CD4-positive, alpha-beta T cell (primary cell): Measurements from ENCODE around the gene ABCA2. TPM values are rescaled to one million over a fixed set of nuclear protein-coding genes. Genes with fewer than 3 reads are reported as not detected.

Source experiments
- ATAC-seq: fragments of 200-7000 bp; cut with Tn5 transposase; one replicate; pipeline ENCODE4 v1.10.0; 2022; ENCODE audit warnings: mild to moderate bottlenecking; ENCODE audit not compliant: poor library complexity
- CTCF ChIA-PET: fragments of 350-600 bp; sonication (Branson Sonifier 250); formaldehyde crosslinking; loops from one replicate; lab custom pipeline; 2021; ENCODE audit warnings: antibody characterized with exemption, inconsistent platforms; lab: Charles Lee
- POLR2A ChIA-PET: fragments of 350-600 bp; sonication (Branson Sonifier 250); formaldehyde crosslinking; loops from one replicate; lab custom pipeline; 2021; ENCODE audit warnings: antibody characterized with exemption, inconsistent platforms; lab: Charles Lee
- DNase-seq, 14 experiments: peaks; one replicate each; pipeline ENCODE4 v3.0.0-alpha.2; 2013 to 2020; ENCODE audit warnings: mixed read lengths in 2 of 14
- H3K27ac ChIP-seq, 2 donors: one replicate each; pipeline versions ENCODE4 v1.5.1 to v1.7.0; 2013; ENCODE audit warnings: low read length in 2 of 2, low read depth in 1 of 2, mild to moderate bottlenecking in 1 of 2
- H3K27me3 ChIP-seq, 2 experiments: 1 replicate in 1 of 2; 2 replicates in 1 of 2; pipeline versions ENCODE4 v1.6.1 to v1.7.0; 2013; ENCODE audit warnings: low read length in 2 of 2, control low read depth in 1 of 2, mild to moderate bottlenecking in 1 of 2, moderate library complexity in 1 of 2; ENCODE audit not compliant: insufficient read depth in 2 of 2, control insufficient read depth in 1 of 2
- H3K36me3 ChIP-seq: one replicate; pipeline ENCODE4 v1.6.1; 2013; ENCODE audit warnings: low read length, control low read depth; ENCODE audit not compliant: insufficient read depth
- H3K4me1 ChIP-seq: one replicate; pipeline ENCODE4 v1.6.1; 2013; ENCODE audit warnings: low read length, control low read depth; ENCODE audit not compliant: insufficient read depth
- H3K4me3 ChIP-seq: one replicate; pipeline ENCODE4 v1.5.1; 2013; ENCODE audit warnings: mild to moderate bottlenecking, low read length, moderate library complexity
- H3K9me3 ChIP-seq, 2 experiments: 1 replicate in 1 of 2; 2 replicates in 1 of 2; pipeline versions ENCODE4 v1.6.1 to v1.7.0; 2013; ENCODE audit warnings: low read length in 2 of 2, mild to moderate bottlenecking in 2 of 2, control low read depth in 1 of 2, moderate library complexity in 1 of 2; ENCODE audit not compliant: control insufficient read depth in 1 of 2, insufficient read depth in 1 of 2
- H3K27ac Mint-ChIP-seq: one replicate; pipeline ENCODE4 v1.8.0; 2020; ENCODE audit warnings: mixed read lengths
- H3K27me3 Mint-ChIP-seq: one replicate; pipeline ENCODE4 v1.8.0; 2021; ENCODE audit warnings: mixed read lengths
- H3K36me3 Mint-ChIP-seq: one replicate; pipeline ENCODE4 v1.8.0; 2021; ENCODE audit warnings: low read depth, mixed read lengths
- H3K4me1 Mint-ChIP-seq: one replicate; pipeline ENCODE4 v1.8.0; 2021; ENCODE audit warnings: low read depth, mixed read lengths
- H3K4me3 Mint-ChIP-seq: one replicate; pipeline ENCODE4 v1.8.0; 2020; ENCODE audit warnings: mild to moderate bottlenecking, mixed read lengths
- H3K9me3 Mint-ChIP-seq: one replicate; pipeline ENCODE4 v1.8.0; 2020; ENCODE audit warnings: mixed read lengths
- intact Hi-C, 2 experiments: fragments of 100-400 bp; cut with DNase I in 1 of 2; cut with micrococcal nuclease in 1 of 2; formaldehyde crosslinking; loops; one replicate each; pipeline versions ENCODE4 v1.15.1 to v1.9.0; 2023 to 2025; cut with DNase I, micrococcal nuclease
- total RNA-seq, 174 experiments: library from RNA in 2 of 174; stranded (reverse) in 2 of 174; gene quantifications; one replicate each; pipeline ENCODE4 v1.2.3 and lab custom pipeline; 2021 to 2026
- TF ChIP-seq, protein P1 (sequence below): fragments of 200-600 bp; IDR thresholded peaks from one replicate; pipeline ENCODE4 v1.8.0; 2022; ENCODE audit warnings: antibody characterized with exemption, mild to moderate bottlenecking

The ABCA2 gene
- total RNA-seq, 2 experiments from 2014 or later, result 80.1 to 86.8 TPM

DNA sequence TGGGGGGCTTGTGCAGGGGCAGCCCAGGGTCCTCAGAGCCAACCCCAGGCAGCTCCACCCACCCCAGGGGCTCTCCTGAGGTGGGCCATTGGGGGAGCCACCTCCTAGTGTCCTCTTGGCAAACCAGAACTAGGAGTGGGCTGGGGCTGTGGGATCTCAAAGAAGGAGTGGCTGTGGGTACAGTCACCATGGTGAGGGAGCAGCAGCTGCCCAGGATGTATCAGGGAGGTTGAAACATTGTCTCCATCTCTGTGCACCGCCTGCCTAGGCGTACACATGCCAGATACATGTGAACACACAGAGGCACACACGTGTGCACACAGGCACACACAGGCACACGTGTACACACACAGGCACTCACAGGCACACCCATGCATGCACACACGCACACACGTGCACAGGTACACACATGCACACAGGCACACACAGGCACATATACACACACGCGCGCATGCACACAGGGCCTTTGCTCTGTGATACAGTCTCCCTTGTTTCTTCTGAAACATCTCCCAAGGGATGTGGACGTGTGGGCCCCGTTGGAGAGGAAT, 65.3 kb downstream of the ABCA2 start:
- CTCF ChIA-PET, result interaction anchor here (0.6 kb wide), 1 partner anchor 90 kb away, joined by 3 read pairs; no protein-coding TSS in a partner anchor
- Histone ChIP-seq H3K4me3 (no peak overlapping the region), H3K36me3 (no peaks in the 10 kb centered on the region), H3K9me3 (peaks cover 0 to 3% of the 10 kb centered on the region in 2 experiments), H3K27me3 (no peaks in the 10 kb centered on the region), H3K27ac (no peak overlapping the region), H3K4me1 (peaks cover 88% of the 10 kb centered on the region)
- Mint-ChIP-seq H3K4me3 (peak overlapping the region; percentile 25), H3K27ac (peak overlapping the region; percentile 64), H3K4me1 (peaks cover 29% of the 10 kb centered on the region), H3K9me3 (no peaks in the 10 kb centered on the region), H3K27me3 (no peaks in the 10 kb centered on the region), H3K36me3 (no peaks in the 10 kb centered on the region)
- ATAC-seq (no peak), DNase-seq (no peak)
- TF ChIP-seq, protein P1, sequence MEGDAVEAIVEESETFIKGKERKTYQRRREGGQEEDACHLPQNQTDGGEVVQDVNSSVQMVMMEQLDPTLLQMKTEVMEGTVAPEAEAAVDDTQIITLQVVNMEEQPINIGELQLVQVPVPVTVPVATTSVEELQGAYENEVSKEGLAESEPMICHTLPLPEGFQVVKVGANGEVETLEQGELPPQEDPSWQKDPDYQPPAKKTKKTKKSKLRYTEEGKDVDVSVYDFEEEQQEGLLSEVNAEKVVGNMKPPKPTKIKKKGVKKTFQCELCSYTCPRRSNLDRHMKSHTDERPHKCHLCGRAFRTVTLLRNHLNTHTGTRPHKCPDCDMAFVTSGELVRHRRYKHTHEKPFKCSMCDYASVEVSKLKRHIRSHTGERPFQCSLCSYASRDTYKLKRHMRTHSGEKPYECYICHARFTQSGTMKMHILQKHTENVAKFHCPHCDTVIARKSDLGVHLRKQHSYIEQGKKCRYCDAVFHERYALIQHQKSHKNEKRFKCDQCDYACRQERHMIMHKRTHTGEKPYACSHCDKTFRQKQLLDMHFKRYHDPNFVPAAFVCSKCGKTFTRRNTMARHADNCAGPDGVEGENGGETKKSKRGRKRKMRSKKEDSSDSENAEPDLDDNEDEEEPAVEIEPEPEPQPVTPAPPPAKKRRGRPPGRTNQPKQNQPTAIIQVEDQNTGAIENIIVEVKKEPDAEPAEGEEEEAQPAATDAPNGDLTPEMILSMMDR, result no peak
- POLR2A ChIA-PET, result no interaction called here
- intact Hi-C loops, result no loop called here

DNA sequence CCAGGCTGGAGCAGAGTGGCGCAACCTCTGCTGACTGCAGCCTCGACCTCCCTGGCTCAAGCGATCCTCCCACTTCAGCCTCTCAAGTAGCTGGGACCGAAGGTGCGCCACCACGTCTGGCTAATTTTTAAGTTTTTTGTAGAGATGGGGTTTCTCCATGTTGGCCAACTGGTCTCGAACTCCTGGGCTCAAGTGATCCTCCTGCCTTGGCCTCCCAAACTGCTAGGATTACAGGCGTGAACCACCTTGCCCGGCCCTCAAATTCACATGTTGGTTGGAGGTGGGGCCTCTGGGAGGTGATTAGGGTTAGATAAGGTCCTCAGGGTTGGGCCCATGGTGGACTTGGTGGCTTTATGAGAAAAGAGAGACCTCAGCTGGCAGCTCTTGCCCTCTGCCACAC, 65.9 kb downstream of the ABCA2 start:
- POLR2A ChIA-PET, result no interaction called here
- no peaks in the 10 kb centered on the region for H3K27me3 ChIP-seq
- Mint-ChIP-seq H3K4me3 (no peak overlapping the region), H3K27ac (no peak overlapping the region), H3K9me3 (no peaks in the 10 kb centered on the region), H3K4me1 (peaks cover 29% of the 10 kb centered on the region), H3K36me3 (no peaks in the 10 kb centered on the region), H3K27me3 (no peaks in the 10 kb centered on the region)
- peaks cover 89% of the 10 kb centered on the region for H3K4me1 ChIP-seq
- ATAC-seq, result no peak
- H3K9me3 ChIP-seq, result peaks cover 0 to 3% of the 10 kb centered on the region in 2 experiments
- TF ChIP-seq, protein P1, result no peak
- intact Hi-C loops, result no loop called here
- no peaks in the 10 kb centered on the region for H3K36me3 ChIP-seq
- DNase-seq, result no peak
- CTCF ChIA-PET, result interaction anchor here (0.8 kb wide), 1 partner anchor 120 kb away, joined by 3 read pairs; the partner anchor contains the start of gene AJM1
- H3K4me3 ChIP-seq, result no peak overlapping the region
- H3K27ac ChIP-seq, result no peak overlapping the region

DNA sequence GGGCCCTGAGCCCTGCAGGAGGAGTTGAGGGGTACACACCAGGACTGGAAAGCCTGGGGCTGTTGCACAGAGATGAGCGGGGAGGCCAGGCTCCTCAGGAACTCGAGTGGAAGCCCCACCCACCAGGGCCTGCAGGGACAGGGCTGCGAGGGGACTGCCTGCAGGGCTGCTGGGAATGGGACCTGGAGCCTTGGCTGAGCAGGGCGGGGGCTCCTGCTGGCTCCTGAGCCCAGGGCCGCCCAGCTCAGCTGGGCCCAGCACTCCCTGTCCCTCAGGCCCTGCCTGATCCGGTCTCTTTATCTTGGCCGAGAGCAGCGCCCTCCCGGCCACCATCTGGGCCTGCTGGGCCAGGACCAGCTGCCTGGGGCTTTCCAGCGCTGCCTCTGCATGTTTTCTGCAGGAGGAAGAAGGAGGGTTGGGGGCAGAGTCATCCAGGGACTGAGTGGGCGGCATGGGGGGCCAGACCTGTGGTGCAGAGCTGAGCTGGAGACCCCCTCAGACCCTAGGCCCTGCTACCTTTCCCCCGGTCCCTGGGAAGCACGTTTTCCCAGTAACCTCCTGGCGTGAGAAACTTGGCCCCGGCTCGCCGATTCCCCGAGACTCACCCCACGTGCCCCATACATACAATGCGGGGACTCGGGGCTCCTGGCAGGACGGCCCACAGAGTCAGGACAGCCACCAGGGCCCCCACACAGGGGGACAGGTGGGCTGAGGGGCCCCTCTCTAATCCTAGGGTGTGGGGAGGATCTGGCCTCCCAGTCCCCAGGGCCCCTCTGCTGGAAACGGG, 66.6 kb downstream of the ABCA2 start:
- no peaks in the 10 kb centered on the region for H3K27me3 Mint-ChIP-seq
- POLR2A ChIA-PET, result interaction anchor here (2.2 kb wide), 1 partner anchor 14 kb away, joined by 12 read pairs; no protein-coding TSS in a partner anchor
- no peak overlapping the region for H3K4me3 Mint-ChIP-seq
- no peaks in the 10 kb centered on the region for H3K27me3 ChIP-seq
- TF ChIP-seq, protein P1, result no peak
- DNase-seq (no peak), ATAC-seq (no peak)
- intact Hi-C loops, result no loop called here
- peaks cover 0 to 3% of the 10 kb centered on the region in 2 experiments for H3K9me3 ChIP-seq
- no peak overlapping the region for H3K4me3 ChIP-seq
- H3K27ac ChIP-seq, result no peak overlapping the region
- CTCF ChIA-PET, result interaction anchor here (0.8 kb wide), 1 partner anchor 119 kb away, joined by 3 read pairs; the partner anchor contains the start of gene AJM1
- H3K4me1 Mint-ChIP-seq, result peaks cover 28% of the 10 kb centered on the region
- H3K27ac Mint-ChIP-seq, result no peak overlapping the region
- no peaks in the 10 kb centered on the region for H3K36me3 ChIP-seq
- H3K36me3 Mint-ChIP-seq, result no peaks in the 10 kb centered on the region
- H3K4me1 ChIP-seq, result peaks cover 89% of the 10 kb centered on the region
- H3K9me3 Mint-ChIP-seq, result no peaks in the 10 kb centered on the region
